VCaP (cell line): ENCODE measurements around the gene MPHOSPH10.

Source experiments
- H3K27ac ChIP-seq: fragments of 450-650 bp; 2 replicates; pipeline ENCODE4 v1.5.1; 2017
- CTCF ChIP-seq: fragments of 450-650 bp; conservative IDR thresholded peaks from 2 replicates; pipeline ENCODE4 v1.5.1; 2017; ENCODE audit warnings: mild to moderate bottlenecking, moderate library complexity

The MPHOSPH10 gene

DNA sequence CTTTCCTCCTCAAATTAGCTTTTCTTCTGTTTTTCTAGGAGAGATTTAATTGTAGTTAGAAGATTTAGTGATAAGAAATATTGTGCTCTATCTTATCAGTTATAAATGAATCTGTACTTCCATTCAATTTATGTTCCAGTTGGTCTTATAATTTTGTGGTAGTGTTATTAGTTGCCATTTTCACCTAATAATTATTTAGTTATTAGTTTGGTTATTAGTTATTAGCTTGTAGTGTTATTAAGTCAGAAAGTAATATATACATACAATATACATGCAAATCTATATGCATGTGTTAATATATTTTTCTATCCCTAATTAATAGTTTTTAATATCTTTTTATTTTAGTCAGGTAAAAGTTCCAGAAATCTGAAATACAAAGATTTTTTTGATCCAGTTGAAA is 3.2 kb downstream of the MPHOSPH10 start:
- no peak for TF ChIP-seq CTCF
- no peak overlapping the region for H3K27ac ChIP-seq

GRCh38 chr2:71136174-71136573 is 5.7 kb downstream of the MPHOSPH10 start:
- TF ChIP-seq CTCF = no peak
- no peak overlapping the region for H3K27ac ChIP-seq

- H3K27ac ChIP-seq = no peak overlapping the region
- no peak for TF ChIP-seq CTCF
Measured at GRCh38 chr2:71143782-71144181, 13.3 kb downstream of the MPHOSPH10 start.

- TF ChIP-seq CTCF = no peak
- no peak overlapping the region for H3K27ac ChIP-seq
Measured at GRCh38 chr2:71148506-71149063, 18.2 kb downstream of the MPHOSPH10 start.

GRCh38 chr2:71150082-71150816 is 19.8 kb downstream of the MPHOSPH10 start:
- TF ChIP-seq CTCF = no peak
- no peak overlapping the region for H3K27ac ChIP-seq

- TF ChIP-seq CTCF = no peak
- no peak overlapping the region for H3K27ac ChIP-seq
Measured at GRCh38 chr2:71151620-71152019, 21.2 kb downstream of the MPHOSPH10 start.

- H3K27ac ChIP-seq = no peak overlapping the region
- no peak for TF ChIP-seq CTCF
Measured at GRCh38 chr2:71153585-71154224, 23.3 kb downstream of the MPHOSPH10 start.
